HK-2 (cell line): ENCODE data around the gene RSL1D1.

ENCODE experiments used
- DNase-seq: peaks from one replicate; pipeline ENCODE4 v3.0.0-alpha.2; 2018; ENCODE audit not compliant: unreplicated experiment

RSL1D1 gene

DNA sequence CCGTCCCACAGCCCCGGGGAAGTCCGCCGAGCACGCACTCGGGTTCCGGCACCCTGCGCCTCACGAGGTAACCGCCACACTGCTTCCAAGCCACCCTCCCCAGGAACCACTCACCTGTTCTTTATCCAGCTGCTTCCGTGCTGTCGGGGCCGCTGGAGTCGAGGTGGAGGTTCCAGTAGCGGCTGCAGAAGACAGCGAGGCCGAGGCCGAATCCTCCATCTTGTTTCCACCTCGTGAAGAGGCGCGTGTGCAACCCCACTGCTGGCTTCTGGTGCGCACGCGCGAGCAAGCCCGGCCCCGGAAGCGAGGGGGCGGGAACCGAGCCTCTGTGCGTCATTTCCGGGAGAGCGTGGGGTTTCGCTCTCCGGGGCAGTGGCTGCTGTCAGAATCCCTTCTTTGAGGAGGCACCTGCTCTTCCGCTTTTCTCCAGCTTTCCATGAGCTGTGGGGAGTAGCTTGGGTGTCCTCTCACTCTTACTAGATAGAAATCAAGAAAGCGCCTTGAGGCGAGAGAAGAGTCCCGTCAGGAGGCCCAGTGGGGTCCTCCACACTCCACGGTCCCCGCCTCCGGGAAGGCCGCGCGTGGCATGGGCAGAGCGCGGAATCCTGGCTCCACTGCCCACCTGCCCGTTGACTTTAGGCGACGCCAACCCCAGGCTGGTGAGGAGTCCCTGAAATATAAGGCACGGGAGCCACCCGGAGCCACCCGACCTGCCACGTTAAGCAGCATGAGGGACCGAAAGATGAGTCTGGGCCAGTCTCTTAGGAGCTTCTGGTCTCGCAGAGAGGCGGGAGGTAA is at the start of gene RSL1D1:
RSL1D1 (minus strand) TSS at position 249 of the 798 bp plus-strand sequence; CDS start at position 219, 30 bp downstream.
- peak; percentile 87 for DNase-seq

DNA sequence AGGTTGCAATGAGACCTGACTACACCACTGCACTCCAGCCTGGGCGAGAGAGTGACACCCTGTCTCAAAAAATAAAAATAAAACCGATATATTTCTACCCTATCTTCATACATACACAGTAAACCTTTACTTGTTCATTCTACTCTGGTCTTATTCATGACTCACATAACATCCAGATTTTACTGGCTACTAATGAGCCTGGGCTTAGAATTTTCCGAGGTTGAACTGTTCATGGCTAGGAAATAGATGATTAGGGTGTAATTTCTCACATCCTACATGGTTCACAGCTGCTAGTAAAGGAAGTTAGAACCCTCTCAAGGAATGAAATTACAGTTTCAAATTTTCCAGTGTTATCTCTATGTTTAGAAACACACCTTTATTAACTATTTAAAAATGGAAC is 49.7 kb upstream of the RSL1D1 start:
- DNase-seq, result no peak

DNA sequence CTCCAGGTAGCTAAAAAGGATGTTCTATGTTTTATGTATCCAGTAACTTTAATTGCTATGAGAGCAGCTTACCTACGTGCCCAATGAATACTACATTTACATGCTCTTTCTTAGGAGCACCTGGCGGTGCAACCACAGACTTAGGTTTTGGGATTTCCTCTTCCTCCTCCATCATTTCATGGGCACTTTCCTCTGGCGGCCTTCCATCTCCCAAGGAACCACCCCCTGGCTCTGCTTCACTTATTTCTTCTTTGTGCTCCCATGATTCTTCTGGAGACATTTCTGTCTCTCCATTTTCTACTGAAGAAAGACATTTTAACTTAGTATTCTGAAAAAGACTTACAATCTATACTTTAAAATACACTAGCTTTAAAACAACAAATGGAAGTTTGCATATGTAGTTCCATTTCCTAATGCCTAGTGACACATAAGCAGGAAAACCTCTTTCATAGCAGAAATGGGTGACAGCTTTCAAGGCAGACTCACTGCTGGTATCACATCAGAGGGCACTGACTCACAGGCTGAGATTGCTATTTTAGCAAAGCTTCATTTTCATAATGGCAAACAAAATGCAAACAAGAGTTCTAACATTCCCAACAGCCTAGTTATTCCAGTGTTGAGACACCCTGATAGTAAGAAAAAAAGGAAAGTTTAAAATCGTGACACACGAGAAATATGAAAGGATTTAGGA is 45.3 kb upstream of the RSL1D1 start:
- no peak for DNase-seq

- no peak for DNase-seq
Observed at GRCh38 chr16:11893571-11893970, 42.2 kb upstream of the RSL1D1 start.

DNA sequence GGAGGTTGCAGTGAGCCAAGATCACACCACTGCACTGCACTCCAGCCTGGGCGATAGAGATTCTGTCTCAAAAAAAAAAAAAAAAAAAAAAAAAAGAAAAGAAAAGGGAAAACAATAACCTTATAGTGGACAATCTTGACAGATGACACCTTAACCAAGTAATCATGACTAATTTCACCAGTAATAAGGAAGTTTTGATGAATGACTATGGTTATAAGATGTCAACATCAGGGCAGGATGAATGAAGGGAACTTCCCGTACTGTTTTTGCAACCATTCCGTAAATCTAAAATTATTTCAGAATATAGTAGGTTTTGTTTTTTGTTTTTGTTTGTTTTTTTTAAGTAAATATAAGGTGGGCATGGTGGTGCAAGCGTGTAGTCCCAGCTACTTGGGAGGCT is 41.4 kb upstream of the RSL1D1 start:
- DNase-seq, result no peak

DNA sequence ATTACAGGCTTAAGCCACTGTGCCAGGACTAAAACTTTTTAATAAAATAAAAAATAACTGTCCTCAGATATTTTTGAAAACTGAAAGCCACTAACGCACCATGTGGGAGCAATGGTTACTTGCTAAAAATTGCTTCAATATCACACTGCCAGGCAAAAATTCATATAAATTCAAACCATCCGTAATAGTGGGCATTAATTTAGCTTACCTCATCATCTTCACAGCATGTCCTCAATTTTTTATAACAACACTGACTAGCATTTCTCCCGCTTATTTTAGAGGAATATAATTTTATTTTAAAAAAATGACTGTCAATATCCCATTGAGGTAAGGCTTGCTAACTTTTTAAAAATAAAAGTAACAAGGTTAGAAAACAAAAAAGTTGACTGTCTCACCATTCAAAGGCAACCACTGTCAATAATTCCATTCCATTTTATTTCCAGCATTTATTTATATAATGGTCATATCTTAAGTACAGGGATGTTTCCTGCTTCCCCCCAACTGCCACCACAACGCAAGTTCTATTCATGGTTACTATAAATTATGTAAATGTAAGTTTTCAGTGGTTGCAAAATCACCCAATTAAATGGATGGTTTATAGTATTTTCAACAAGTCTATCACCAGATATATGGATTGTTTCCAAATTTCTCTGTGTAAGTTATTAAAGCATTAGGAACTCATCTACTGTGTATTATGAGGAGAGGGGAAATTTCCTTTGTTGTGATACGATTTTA is 39.1 kb upstream of the RSL1D1 start:
- DNase-seq, result no peak

DNA sequence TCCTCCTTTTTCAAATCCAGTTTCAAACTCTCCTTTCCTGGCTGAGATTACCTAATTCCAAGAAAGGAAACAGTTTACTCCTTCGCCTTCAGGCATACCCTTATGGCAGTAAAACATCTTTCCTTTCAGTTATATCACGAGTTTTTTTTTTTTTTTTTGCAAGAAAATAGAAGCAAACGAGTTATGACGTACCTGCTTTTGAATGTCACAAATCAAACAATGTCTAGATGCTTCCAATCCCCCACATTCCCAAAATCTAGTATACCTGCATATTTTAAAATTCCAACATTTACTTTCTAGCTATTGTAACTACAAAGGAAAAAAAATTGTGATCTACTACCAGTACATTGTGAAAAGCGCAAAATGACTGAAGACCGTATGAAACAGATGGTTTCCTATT is 35.5 kb upstream of the RSL1D1 start:
- DNase-seq, result no peak

DNA sequence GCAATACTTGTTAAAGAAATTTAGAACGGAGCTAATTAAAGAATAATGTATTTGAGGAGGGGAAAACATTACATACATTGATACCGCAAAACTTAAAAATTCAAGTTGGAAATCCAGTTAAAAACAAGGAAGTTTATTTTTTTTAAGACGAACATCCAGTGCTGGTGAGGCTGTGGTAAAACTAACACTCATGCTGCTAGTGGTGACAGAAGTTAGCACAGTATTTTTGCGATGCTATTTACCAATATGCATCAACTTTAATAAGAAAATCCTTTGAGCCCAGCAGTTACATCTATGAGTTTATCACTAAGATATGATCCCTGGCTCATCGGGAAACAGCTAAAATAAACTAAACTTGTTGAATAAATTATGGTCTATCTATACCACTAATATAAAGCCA is 32.7 kb upstream of the RSL1D1 start:
- no peak for DNase-seq

GRCh38 chr16:11880007-11880406 is 28.7 kb upstream of the RSL1D1 start:
- DNase-seq, result no peak

DNA sequence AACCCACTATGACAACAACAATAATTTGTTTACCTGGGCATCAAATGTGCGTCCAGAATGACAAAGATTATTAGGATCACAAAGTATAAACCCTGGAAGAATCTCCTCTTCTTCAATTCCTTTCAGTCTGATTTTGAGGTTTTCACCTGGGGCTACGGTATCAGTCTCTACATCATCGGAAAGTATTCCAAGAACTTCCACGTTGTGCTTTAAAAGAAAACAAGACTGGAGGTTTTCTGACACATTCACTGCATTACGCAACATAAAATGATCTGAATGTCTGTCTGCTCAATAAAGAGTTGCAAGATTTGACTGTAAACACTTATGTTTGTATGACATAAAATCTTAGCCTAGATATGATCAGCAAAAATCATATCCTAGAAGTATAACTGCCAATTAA is 26.0 kb upstream of the RSL1D1 start:
- no peak for DNase-seq

DNA sequence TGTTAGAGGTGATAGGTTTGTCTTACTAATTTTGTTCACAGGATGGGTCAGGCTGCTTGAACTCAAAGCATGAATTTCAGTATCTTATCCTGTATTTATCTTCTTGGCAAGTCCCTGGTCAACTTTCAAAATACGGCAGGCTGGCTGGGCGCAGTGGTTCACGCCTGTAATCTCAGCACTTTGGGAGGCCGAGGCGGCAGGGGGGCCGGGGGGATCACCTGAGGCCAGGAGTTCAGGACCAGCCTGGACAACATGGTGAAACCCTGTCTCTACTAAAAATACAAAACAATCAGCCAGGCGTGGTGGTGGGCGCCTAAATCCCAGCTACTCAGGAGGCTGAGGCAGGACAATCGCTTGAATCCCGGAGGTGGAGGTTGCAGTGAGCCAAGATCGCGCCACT is 25.0 kb upstream of the RSL1D1 start:
- DNase-seq, result no peak

- DNase-seq, result no peak
Observed at GRCh38 chr16:11875721-11876120, 24.4 kb upstream of the RSL1D1 start.

DNA sequence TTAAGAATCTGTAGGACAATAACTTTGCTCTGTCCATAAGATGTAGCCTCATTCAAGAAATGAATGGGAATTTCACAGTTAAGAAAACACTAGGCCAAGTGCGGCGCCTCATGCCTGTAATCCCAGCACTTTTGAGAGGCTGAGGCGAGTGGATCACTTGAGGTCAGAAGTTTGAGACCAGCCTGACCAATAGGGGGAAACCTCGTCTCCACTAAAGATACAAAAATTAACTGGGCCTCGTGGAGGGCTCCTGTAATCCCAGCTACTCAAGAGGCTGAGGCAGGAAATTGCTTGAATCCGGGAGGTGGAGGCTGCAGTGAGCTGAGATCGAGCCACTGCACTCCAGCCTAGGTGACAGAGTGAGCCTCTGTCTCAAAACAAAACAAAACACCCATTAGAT is 19.9 kb upstream of the RSL1D1 start:
- DNase-seq, result no peak

- DNase-seq, result no peak
Observed at GRCh38 chr16:11870399-11870798, 19.1 kb upstream of the RSL1D1 start.

- DNase-seq, result no peak
Observed at GRCh38 chr16:11869353-11870228, 18.2 kb upstream of the RSL1D1 start.

DNA sequence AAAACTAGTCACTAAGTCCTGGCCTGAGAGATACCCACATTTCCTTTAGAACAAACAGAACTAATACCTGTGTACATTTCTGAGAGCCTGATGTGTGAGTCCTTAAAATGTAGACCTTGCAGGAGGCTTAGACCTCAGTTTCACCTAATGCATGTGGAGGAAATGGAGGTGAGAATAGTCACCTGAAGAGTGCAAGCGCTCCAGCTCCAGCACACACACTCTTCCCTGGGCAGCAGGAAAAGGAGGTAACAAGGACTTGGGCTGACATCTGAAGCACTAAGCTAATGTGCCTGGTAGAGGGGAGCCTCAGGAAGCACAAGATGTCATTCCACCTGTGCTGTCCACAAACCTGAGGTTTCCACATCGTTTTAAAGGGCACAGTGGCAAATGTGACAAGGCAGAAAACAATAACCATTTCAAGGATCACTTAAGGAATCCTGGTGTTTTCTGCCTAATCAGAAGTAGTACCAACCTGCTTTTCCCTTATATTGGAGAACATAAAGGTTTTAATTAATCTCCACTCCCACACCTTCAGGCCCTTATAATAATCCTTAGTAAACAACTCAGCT is 17.2 kb upstream of the RSL1D1 start:
- DNase-seq, result no peak

- DNase-seq, result no peak
Observed at GRCh38 chr16:11862489-11862888, 11.1 kb upstream of the RSL1D1 start.

DNA sequence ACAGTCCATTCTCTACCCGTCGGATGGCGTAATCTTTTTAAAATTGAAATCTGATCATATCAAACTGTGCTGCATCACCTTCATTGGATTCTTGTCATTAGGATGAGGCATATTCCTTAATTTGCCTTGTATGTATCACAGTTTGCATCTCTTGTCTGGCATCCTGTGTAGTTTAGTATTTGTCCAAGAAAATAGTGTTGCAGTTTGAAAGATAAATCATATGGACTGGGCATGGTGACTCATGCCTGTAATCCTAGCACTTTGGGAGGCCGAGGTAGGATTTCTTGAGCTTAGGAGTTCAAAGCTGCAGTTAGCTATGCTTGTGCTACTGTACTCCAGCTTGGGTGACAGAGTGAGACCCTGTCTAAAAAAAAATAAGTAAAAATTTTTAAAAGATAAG is 5.8 kb upstream of the RSL1D1 start:
- no peak for DNase-seq

DNA sequence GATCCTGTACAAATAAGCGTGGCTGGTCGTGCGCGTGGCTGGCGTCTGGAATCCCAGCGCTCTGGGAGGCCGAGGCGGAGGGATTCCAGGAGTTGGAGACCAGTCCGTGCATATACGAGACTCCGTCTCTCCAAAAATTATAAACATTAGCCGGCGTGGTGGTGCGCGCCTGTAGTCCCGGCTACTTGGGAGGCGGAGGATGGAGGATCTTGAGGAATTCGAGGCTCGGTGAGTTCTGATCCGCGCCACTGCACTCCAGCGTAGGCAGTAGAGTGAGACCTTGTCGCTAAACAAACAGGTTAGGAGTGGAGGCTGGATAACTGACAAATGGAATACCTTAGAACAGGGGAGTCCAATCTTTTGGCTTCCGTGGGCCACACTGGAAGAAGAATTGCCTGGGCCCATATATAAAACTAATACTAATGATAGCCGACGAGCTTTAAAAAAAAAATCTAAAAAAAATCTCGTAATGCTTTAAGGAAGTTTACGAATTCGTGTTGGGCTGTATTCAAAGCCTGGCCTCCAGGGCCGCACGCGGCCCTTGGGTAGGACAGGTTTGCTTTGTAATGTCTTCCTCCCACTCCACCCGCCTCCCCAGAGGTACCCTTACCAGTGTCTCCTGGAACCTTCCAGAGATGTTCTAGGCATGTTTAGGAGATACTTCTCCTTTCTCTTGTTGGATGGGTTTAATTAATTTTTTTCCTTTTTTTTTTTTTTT is 909 bp upstream of the RSL1D1 start:
- no peak for DNase-seq

DNA sequence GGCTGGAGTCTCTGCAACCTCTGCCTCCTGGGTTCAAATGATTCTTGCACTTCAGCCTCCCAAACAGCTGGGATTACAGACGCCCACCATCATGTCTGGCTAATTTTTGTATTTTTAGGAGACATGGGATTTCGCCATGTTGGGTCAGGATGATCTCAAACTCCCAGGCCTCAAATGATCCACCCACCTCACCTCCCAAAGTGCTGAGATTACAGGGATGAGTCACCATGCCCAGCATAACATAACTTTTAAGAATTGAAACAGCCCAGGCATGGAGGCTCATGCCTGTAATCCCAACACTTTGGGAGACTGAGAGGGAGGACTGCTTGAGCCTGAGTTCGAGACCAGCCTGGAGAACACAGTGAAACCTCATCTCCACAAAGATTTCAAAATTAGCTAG is 2.5 kb downstream of the RSL1D1 start:
- no peak for DNase-seq

GRCh38 chr16:11844499-11844898 is 6.8 kb downstream of the RSL1D1 start:
- no peak for DNase-seq
